GM12891 (cell line): ENCODE results near the gene MTM1.
A peak's percentile ranks its signal among the peaks of the same experiment; 100 is the strongest.

ENCODE experiments used
- DNase-seq: peaks from one replicate; pipeline ENCODE4 v3.0.0; 2011; ENCODE audit warnings: low spot score; ENCODE audit not compliant: insufficient read length
- FAIRE-seq: peaks from 2 replicates; lab custom pipeline; 2011; peaks lifted over from hg19 to GRCh38; lab: Jason Lieb, UNC
- PAX5 ChIP-seq: IDR thresholded peaks from 2 replicates; pipeline ENCODE4 v1.6.1; 2011; ENCODE audit warnings: low read length, moderate library complexity, mild to moderate bottlenecking; ENCODE audit not compliant: insufficient read depth, severe bottlenecking
- POLR2A ChIP-seq: IDR thresholded peaks from 2 replicates; pipeline ENCODE4 v1.6.1; 2011; ENCODE audit warnings: low read depth, low read length, control low read depth
- POLR2AphosphoS5 ChIP-seq: IDR thresholded peaks from 2 replicates; pipeline ENCODE4 v1.6.1; 2011; ENCODE audit warnings: low read depth, low read length, control low read depth
- POU2F2 ChIP-seq: IDR thresholded peaks from 2 replicates; pipeline ENCODE4 v1.6.1; 2011; ENCODE audit warnings: low read depth, mild to moderate bottlenecking, control low read depth, low read length, moderate library complexity
- SPI1 ChIP-seq: IDR thresholded peaks from 2 replicates; pipeline ENCODE4 v1.6.1; 2011; ENCODE audit warnings: low read depth, low read length, control low read depth
- TAF1 ChIP-seq: IDR thresholded peaks from 2 replicates; pipeline ENCODE4 v1.6.1; 2011; ENCODE audit warnings: low read depth, low read length, control low read depth

Gene MTM1

DNA sequence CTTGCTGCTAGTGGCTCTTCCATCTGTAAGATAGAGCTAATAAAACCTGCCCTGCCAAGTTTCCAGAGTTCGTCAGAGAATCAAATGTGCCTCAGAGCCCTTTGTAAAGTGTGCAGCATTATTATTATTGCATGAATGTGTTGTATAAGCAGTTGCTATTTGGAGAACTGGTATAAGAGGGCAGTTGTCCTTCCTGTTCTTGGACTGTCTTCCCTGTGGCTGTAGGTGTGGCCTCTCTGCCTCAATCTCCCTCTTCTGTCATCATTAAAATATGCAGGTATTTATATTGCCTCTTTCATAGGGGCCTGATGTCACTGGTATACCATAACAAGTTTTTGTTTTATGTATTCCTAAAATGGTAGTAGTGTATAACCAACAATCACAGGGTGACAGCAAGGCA is 3.8 kb downstream of the MTM1 start:
- FAIRE-seq = peak; percentile 26
- TF ChIP-seq POLR2AphosphoS5 (no peak), TAF1 (no peak), SPI1 (no peak), POLR2A (no peak), POU2F2 (no peak), PAX5 (no peak)
- no peak for DNase-seq

- TF ChIP-seq POU2F2 = no peak
- no peak for TF ChIP-seq TAF1
- TF ChIP-seq SPI1 = no peak
- no peak for TF ChIP-seq PAX5
- TF ChIP-seq POLR2A = no peak
- TF ChIP-seq POLR2AphosphoS5 = no peak
- FAIRE-seq (peak; percentile 85), DNase-seq (no peak)
Observed at GRCh38 chrX:150573106-150573505, 4.7 kb downstream of the MTM1 start.

DNA sequence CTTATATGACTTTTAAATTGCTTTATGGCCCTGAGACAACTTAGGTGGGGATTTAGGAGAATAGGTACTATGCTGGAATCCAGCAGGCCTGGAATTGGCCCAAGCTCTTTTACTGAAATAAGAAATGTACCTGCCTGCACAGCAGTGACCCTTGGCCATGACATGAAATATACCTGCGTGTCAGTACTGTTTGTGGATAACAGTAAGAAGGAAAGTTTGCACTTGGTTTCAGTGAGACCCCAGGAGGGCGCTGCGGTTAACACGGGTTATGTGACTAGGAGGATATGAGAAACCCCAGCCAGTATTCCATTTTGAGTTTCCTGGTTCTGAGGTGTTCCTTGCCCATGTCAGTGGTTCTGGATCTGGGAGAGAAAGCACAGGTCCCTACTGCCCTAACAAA is 5.3 kb downstream of the MTM1 start:
- FAIRE-seq = peak; percentile 88
- DNase-seq = no peak
- TF ChIP-seq PAX5 (no peak), POU2F2 (no peak), TAF1 (no peak), POLR2AphosphoS5 (no peak), SPI1 (peak; percentile 28; the same call in 1 of the 2 replicates), POLR2A (no peak)

- DNase-seq = no peak
- TF ChIP-seq POLR2AphosphoS5 (no peak), POLR2A (no peak), SPI1 (no peak), POU2F2 (no peak), TAF1 (no peak), PAX5 (no peak)
- peak; percentile 71 for FAIRE-seq
Observed at GRCh38 chrX:150574559-150575418, 6.4 kb downstream of the MTM1 start.

DNA sequence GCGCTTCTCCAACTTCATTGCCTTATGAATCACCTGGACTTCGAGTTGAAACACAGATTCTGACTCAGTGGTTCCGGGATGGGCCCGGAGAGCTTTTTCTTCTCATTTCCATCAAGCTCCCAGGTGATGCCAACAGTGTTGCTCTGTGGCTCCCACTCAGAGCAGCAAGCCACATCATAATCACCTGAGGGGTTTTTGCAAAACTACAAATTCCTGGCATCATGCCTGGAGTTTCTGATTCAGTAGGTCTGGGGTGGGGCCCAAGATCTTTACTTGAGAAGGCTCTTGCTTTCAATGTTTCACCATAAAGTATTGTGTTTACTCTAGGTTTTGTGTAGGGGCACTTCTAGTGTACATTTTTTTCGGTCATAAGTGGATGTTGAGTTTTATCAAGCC is 7.0 kb downstream of the MTM1 start:
- no peak for DNase-seq
- TF ChIP-seq PAX5 (no peak), POU2F2 (no peak), POLR2AphosphoS5 (no peak), POLR2A (no peak), TAF1 (no peak), SPI1 (no peak)
- FAIRE-seq = no peak

GRCh38 chrX:150577174-150577573 is 8.8 kb downstream of the MTM1 start:
- FAIRE-seq (peak; percentile 9), DNase-seq (no peak)
- no peak for TF ChIP-seq SPI1
- TF ChIP-seq TAF1 = no peak
- TF ChIP-seq PAX5 = no peak
- no peak for TF ChIP-seq POLR2AphosphoS5
- no peak for TF ChIP-seq POLR2A
- TF ChIP-seq POU2F2 = no peak

GRCh38 chrX:150581093-150581775 is 12.8 kb downstream of the MTM1 start:
- FAIRE-seq = peak; percentile 72
- no peak for TF ChIP-seq TAF1
- no peak for TF ChIP-seq POLR2A
- no peak for TF ChIP-seq PAX5
- no peak for TF ChIP-seq SPI1
- no peak for TF ChIP-seq POLR2AphosphoS5
- no peak for TF ChIP-seq POU2F2
- DNase-seq = no peak

DNA sequence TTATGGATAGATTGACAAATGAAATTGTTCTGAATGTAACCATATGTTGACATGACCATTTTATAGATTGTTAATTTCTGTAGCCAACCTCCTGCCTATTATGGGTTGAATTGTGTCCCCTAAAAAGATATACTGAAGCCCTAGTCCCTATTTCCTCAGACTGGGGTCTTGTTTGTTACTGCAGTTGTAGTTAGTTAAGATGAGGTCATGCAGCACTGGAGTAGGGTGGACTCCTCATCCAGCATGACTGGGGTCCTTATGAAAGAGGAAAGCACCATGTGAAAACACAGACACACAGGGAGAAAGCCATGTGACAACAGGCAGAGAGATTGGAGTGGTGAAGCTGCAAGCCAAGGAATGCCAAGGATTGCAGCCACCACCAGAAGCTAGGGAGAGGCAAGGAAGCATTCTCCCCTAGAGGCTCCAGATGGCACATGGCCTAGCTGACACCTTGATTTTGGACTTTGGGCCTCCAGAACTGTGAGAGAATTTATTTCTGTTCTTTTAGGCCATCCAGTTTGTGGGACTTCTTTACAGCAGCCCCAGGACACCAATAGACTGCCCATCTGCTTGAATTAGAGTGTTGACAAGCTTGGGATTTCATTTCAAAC is 14.0 kb downstream of the MTM1 start:
- DNase-seq (no peak), FAIRE-seq (peak; percentile 35)
- TF ChIP-seq POLR2AphosphoS5 (no peak), SPI1 (no peak), TAF1 (no peak), POU2F2 (no peak), POLR2A (no peak), PAX5 (no peak)
